GM12878 (cell line): ENCODE results near the gene PJA1. TPM values are rescaled to one million over a fixed set of nuclear protein-coding genes. Genes with fewer than 3 reads are reported as not detected.
A peak's percentile ranks its signal among the peaks of the same experiment; 100 is the strongest.

Source experiments
- ATF3 ChIP-seq: IDR thresholded peaks from 2 replicates; pipeline ENCODE4 v1.6.1; 2011; ENCODE audit warnings: low read depth, mild to moderate bottlenecking, low read length, moderate library complexity, borderline replicate concordance; ENCODE audit errors: extremely low read depth
- CBFB ChIP-seq: IDR thresholded peaks from 2 replicates; pipeline ENCODE4 v1.6.1; 2016; ENCODE audit warnings: antibody characterized with exemption, low read depth
- CBX3 ChIP-seq: fragments of 200-600 bp; sonication (generic); IDR thresholded peaks from 2 replicates; pipeline ENCODE4 v1.6.1; 2016; ENCODE audit warnings: low read depth, borderline replicate concordance
- CHD1 ChIP-seq: IDR thresholded peaks from 2 replicates; pipeline ENCODE4 v1.6.1; 2012; ENCODE audit warnings: low read depth, low read length, improper control_type of control experiment
- EGR1 ChIP-seq, 2 experiments: IDR thresholded peaks; 1 replicate in 1 of 2; 2 replicates in 1 of 2; pipeline ENCODE4 v1.6.1; 2011 to 2012; ENCODE audit warnings: low read depth in 2 of 2, low read length in 2 of 2, borderline replicate concordance in 1 of 2, mild to moderate bottlenecking in 1 of 2, moderate library complexity in 1 of 2
- ETV6 ChIP-seq, 2 experiments: fragments of 450-650 bp in 1 of 2; IDR thresholded peaks in 1 of 2; conservative IDR thresholded peaks in 1 of 2; 2 replicates each; pipeline ENCODE4 v1.6.1; 2014; ENCODE audit warnings: antibody characterized with exemption in 1 of 2, borderline replicate concordance in 1 of 2, low read depth in 1 of 2, mild to moderate bottlenecking in 1 of 2, moderate library complexity in 1 of 2
- FOS ChIP-seq: IDR thresholded peaks from 3 replicates; pipeline ENCODE4 v1.6.1; 2011; ENCODE audit warnings: borderline replicate concordance; ENCODE audit not compliant: insufficient read length; ENCODE audit errors: extremely low read depth
- GABPA ChIP-seq: IDR thresholded peaks from 2 replicates; pipeline ENCODE4 v1.6.1; 2014; ENCODE audit warnings: antibody characterized with exemption, low read depth, mild to moderate bottlenecking, inconsistent platforms
- HDAC6 ChIP-seq: fragments of 200-600 bp; sonication (generic); IDR thresholded peaks from one replicate; pipeline ENCODE4 v1.8.0; 2017; ENCODE audit warnings: antibody characterized with exemption; ENCODE audit not compliant: unreplicated experiment
- IKZF1 ChIP-seq: fragments of 450-650 bp; conservative IDR thresholded peaks from 2 replicates; pipeline ENCODE4 v1.6.1; 2017; ENCODE audit warnings: antibody characterized with exemption, mild to moderate bottlenecking
- JUNB ChIP-seq: IDR thresholded peaks from 2 replicates; pipeline ENCODE4 v1.6.1; 2016; ENCODE audit warnings: antibody characterized with exemption, mild to moderate bottlenecking
- JUND ChIP-seq: IDR thresholded peaks from 2 replicates; pipeline ENCODE4 v1.6.1; 2012; ENCODE audit warnings: low read depth, mild to moderate bottlenecking, low read length, improper control_type of control experiment, moderate library complexity
- NKRF ChIP-seq: fragments of 450-650 bp; conservative IDR thresholded peaks from 2 replicates; pipeline ENCODE4 v1.6.1; 2017; ENCODE audit warnings: mild to moderate bottlenecking, moderate library complexity
- NR2F1 ChIP-seq: fragments of 450-650 bp; conservative IDR thresholded peaks from 2 replicates; pipeline ENCODE4 v1.6.1; 2017; ENCODE audit warnings: mild to moderate bottlenecking
- POU2F2 ChIP-seq: IDR thresholded peaks from 3 replicates; pipeline ENCODE4 v1.6.1; 2011; ENCODE audit warnings: low read depth, mild to moderate bottlenecking, low read length, borderline replicate concordance
- SIX5 ChIP-seq: IDR thresholded peaks from 2 replicates; pipeline ENCODE4 v1.6.1; 2011; ENCODE audit warnings: mild to moderate bottlenecking, low read depth, low read length, moderate library complexity; ENCODE audit not compliant: severe bottlenecking
- SMAD1 ChIP-seq: fragments of 450-650 bp; IDR thresholded peaks from 2 replicates; pipeline ENCODE4 v1.6.1; 2018; ENCODE audit warnings: mild to moderate bottlenecking, low read depth; ENCODE audit not compliant: partially characterized antibody
- SMARCA5 ChIP-seq: fragments of 450-650 bp; IDR thresholded peaks from 2 replicates; pipeline ENCODE4 v1.6.1; 2017; ENCODE audit warnings: mild to moderate bottlenecking
- polyA plus RNA-seq, 11 experiments: library from polyadenylated mRNA; depleted of rRNA in 4 of 11; unstranded in 6 of 11; stranded (reverse) in 5 of 11; fragments of >200 nt; fragmentation: Nextera tagmentation in 4 of 11; fragmentation: Illumina TruSeq in 1 of 11; extraction: Ambion mirVana in 4 of 11; extraction: Trizol in 1 of 11; gene quantifications; 1 replicate in 1 of 11; 2 replicates in 10 of 11; pipeline versions ENCODE4 v1.2.1 to v1.2.3, GENCODE V29; 2011 to 2016; ENCODE audit warnings: inconsistent platforms in 2 of 11, missing spikeins in 2 of 11, low read depth in 1 of 11
- total RNA-seq, 4 experiments: library from RNA; depleted of rRNA in 3 of 4; stranded (reverse); fragments of >200 nt in 3 of 4; fragmentation: Illumina TruSeq in 1 of 4; extraction: Trizol in 1 of 4; gene quantifications; 2 replicates each; pipeline versions ENCODE4 v1.2.1 to v1.2.3, GENCODE V29; 2013 to 2021
- TF ChIP-seq, protein P1 (sequence below): fragments of 450-650 bp; IDR thresholded peaks from 2 replicates; pipeline ENCODE4 v1.6.1; 2017; ENCODE audit warnings: mild to moderate bottlenecking, moderate library complexity
- TF ChIP-seq, protein P2 (sequence below): IDR thresholded peaks from 2 replicates; pipeline ENCODE4 v1.6.1; 2011; ENCODE audit warnings: mild to moderate bottlenecking, low read depth, low read length, moderate library complexity; ENCODE audit not compliant: insufficient replicate concordance
- TF ChIP-seq, protein P3 (sequence below): fragments of 450-650 bp; IDR thresholded peaks from 2 replicates; pipeline ENCODE4 v1.6.1; 2016; ENCODE audit warnings: mild to moderate bottlenecking

PJA1 gene
- total and polyA plus RNA-seq, 10 of the 15 experiments (the other 5 are each of a cell fraction or from before 2014, with no cell fraction given) = 5.2 to 19.5 (median 10.8) TPM

- TF ChIP-seq, protein P1, sequence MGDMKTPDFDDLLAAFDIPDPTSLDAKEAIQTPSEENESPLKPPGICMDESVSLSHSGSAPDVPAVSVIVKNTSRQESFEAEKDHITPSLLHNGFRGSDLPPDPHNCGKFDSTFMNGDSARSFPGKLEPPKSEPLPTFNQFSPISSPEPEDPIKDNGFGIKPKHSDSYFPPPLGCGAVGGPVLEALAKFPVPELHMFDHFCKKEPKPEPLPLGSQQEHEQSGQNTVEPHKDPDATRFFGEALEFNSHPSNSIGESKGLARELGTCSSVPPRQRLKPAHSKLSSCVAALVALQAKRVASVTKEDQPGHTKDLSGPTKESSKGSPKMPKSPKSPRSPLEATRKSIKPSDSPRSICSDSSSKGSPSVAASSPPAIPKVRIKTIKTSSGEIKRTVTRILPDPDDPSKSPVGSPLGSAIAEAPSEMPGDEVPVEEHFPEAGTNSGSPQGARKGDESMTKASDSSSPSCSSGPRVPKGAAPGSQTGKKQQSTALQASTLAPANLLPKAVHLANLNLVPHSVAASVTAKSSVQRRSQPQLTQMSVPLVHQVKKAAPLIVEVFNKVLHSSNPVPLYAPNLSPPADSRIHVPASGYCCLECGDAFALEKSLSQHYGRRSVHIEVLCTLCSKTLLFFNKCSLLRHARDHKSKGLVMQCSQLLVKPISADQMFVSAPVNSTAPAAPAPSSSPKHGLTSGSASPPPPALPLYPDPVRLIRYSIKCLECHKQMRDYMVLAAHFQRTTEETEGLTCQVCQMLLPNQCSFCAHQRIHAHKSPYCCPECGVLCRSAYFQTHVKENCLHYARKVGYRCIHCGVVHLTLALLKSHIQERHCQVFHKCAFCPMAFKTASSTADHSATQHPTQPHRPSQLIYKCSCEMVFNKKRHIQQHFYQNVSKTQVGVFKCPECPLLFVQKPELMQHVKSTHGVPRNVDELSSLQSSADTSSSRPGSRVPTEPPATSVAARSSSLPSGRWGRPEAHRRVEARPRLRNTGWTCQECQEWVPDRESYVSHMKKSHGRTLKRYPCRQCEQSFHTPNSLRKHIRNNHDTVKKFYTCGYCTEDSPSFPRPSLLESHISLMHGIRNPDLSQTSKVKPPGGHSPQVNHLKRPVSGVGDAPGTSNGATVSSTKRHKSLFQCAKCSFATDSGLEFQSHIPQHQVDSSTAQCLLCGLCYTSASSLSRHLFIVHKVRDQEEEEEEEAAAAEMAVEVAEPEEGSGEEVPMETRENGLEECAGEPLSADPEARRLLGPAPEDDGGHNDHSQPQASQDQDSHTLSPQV = no peak
- no peak for TF ChIP-seq JUNB
- no peak for TF ChIP-seq NKRF
- TF ChIP-seq ETV6 (conservative IDR thresholded peaks at IDR 0.05 in 1 of 2, IDR thresholded peaks at IDR 0.05 in 1 of 2; ENCODE audit: borderline replicate concordance in 1 of 2, low read depth in 1 of 2) = no peak
- peak in 1 of 2 experiments; percentile 84; a peak in 2 of 3 replicates for TF ChIP-seq EGR1 (IDR thresholded peaks at IDR 0.05; ENCODE audit: borderline replicate concordance in 1 of 2, low read depth in 2 of 2, low read length in 2 of 2)
- no peak for TF ChIP-seq HDAC6
- TF ChIP-seq SMAD1 = no peak
- TF ChIP-seq SMARCA5 = no peak
- TF ChIP-seq, protein P2, sequence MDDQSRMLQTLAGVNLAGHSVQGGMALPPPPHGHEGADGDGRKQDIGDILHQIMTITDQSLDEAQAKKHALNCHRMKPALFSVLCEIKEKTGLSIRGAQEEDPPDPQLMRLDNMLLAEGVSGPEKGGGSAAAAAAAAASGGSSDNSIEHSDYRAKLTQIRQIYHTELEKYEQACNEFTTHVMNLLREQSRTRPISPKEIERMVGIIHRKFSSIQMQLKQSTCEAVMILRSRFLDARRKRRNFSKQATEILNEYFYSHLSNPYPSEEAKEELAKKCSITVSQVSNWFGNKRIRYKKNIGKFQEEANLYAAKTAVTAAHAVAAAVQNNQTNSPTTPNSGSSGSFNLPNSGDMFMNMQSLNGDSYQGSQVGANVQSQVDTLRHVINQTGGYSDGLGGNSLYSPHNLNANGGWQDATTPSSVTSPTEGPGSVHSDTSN = no peak
- TF ChIP-seq IKZF1 = peak; percentile 33; the same call in 1 of the 2 replicates
- no peak for TF ChIP-seq CHD1
- TF ChIP-seq ATF3 = no peak
- TF ChIP-seq POU2F2 = no peak
- no peak for TF ChIP-seq JUND
- no peak for TF ChIP-seq NR2F1
- no peak for TF ChIP-seq CBX3
- no peak for TF ChIP-seq SIX5
- TF ChIP-seq, protein P3, sequence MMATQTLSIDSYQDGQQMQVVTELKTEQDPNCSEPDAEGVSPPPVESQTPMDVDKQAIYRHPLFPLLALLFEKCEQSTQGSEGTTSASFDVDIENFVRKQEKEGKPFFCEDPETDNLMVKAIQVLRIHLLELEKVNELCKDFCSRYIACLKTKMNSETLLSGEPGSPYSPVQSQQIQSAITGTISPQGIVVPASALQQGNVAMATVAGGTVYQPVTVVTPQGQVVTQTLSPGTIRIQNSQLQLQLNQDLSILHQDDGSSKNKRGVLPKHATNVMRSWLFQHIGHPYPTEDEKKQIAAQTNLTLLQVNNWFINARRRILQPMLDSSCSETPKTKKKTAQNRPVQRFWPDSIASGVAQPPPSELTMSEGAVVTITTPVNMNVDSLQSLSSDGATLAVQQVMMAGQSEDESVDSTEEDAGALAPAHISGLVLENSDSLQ = peak; percentile 35; the same call in 1 of the 2 replicates
- TF ChIP-seq CBFB = no peak
- TF ChIP-seq GABPA = peak; percentile 43; the same call in 1 of the 2 replicates
- no peak for TF ChIP-seq FOS
These were observed at the start of gene PJA1 (continued) for GRCh38 chrX:69165087-69165651.
